HepG2 (cell line): ENCODE results near the gene KERA. TPM values are rescaled to one million over a fixed set of nuclear protein-coding genes. Genes with fewer than 3 reads are reported as not detected.

Experiments
- ATAC-seq: fragments of 200-7000 bp; cut with Tn5 transposase; 3 replicates; pipeline ENCODE4 v1.9.1; 2020; ENCODE audit warnings: mild to moderate bottlenecking, moderate library complexity
- BruUV-seq: library from RNA; stranded (reverse); fragments of 400-500 nt; replicated peaks from 2 replicates; lab custom pipeline; 2021; lab: Mats Ljungman, UMichigan
- CTCF ChIA-PET: fragments of 300-600 bp; formaldehyde crosslinking; extraction: SDS; loops from one replicate; lab custom pipeline; 2021; ENCODE audit warnings: low total read pairs, inconsistent platforms, low intra/inter-chr PET ratio; lab: Yijun Ruan, JAX
- POLR2A ChIA-PET: fragments of 350-600 bp; sonication (Branson Sonifier 250); formaldehyde crosslinking; loops from one replicate; lab custom pipeline; 2020; ENCODE audit warnings: antibody characterized with exemption, inconsistent platforms; lab: Yijun Ruan, JAX
- DNase-seq: peaks from one replicate; pipeline ENCODE4 v3.0.0-alpha.2; 2015; ENCODE audit warnings: low spot score
- FAIRE-seq: peaks from 3 replicates; lab custom pipeline; 2011; peaks lifted over from hg19 to GRCh38; lab: Jason Lieb, UNC
- H2AFZ ChIP-seq: one replicate; pipeline ENCODE4 v1.6.1; 2011; ENCODE audit warnings: low read length, inconsistent platforms
- H3K27ac ChIP-seq: fragments of 300-600 bp; 3 replicates; pipeline ENCODE4 v1.8.0; 2011; ENCODE audit warnings: mixed run types, mild to moderate bottlenecking, mixed read lengths, low read length, inconsistent platforms; ENCODE audit not compliant: insufficient read depth; ENCODE audit errors: extremely low read length
- H3K27me3 ChIP-seq, 2 experiments: fragments of 200-600 bp in 1 of 2; 2 replicates in 1 of 2; 3 replicates in 1 of 2; pipeline versions ENCODE4 v1.6.0 to v1.8.0; 2011; ENCODE audit warnings: low read length in 2 of 2, mild to moderate bottlenecking in 2 of 2, moderate library complexity in 2 of 2, inconsistent platforms in 1 of 2; ENCODE audit not compliant: insufficient read depth in 2 of 2, control insufficient read depth in 1 of 2
- H3K36me3 ChIP-seq, 2 experiments: fragments of 200-600 bp in 1 of 2; replicated peaks in 1 of 2; 2 replicates in 1 of 2; 3 replicates in 1 of 2; pipeline versions ENCODE4 v1.5.1 to v1.8.0; 2011; ENCODE audit warnings: low read length in 2 of 2, inconsistent platforms in 1 of 2; ENCODE audit not compliant: insufficient read depth in 2 of 2, control insufficient read depth in 1 of 2
- H3K4me1 ChIP-seq: 2 replicates; pipeline ENCODE4 v1.5.1; 2012; ENCODE audit warnings: low read length, inconsistent platforms; ENCODE audit not compliant: insufficient read depth
- H3K4me2 ChIP-seq: 2 replicates; pipeline ENCODE4 v1.6.0; 2011; ENCODE audit warnings: low read depth, low read length, inconsistent platforms
- H3K4me3 ChIP-seq, 3 experiments: fragments of 200-600 bp in 1 of 3; sonication (generic), shearing (Covaris generic) in 1 of 3; replicated peaks in 1 of 3; 2 replicates each; pipeline ENCODE4 v1.5.1; 2011 to 2016; ENCODE audit warnings: low read length in 3 of 3, inconsistent platforms in 2 of 3, low read depth in 2 of 3, mild to moderate bottlenecking in 2 of 3, control low read depth in 1 of 3, mixed read lengths in 1 of 3; ENCODE audit not compliant: insufficient read depth in 1 of 3
- H3K79me2 ChIP-seq: one replicate; pipeline ENCODE4 v1.6.1; 2011; ENCODE audit warnings: low read length, inconsistent platforms; ENCODE audit not compliant: insufficient read depth
- H3K9ac ChIP-seq: 2 replicates; pipeline ENCODE4 v1.6.0; 2011; ENCODE audit warnings: mild to moderate bottlenecking, low read depth, low read length, inconsistent platforms; ENCODE audit not compliant: insufficient read depth
- H3K9me3 ChIP-seq: 2 replicates; pipeline ENCODE4 v1.5.1; 2012; ENCODE audit warnings: mild to moderate bottlenecking, low read length
- H4K20me1 ChIP-seq: 2 replicates; pipeline ENCODE4 v1.6.0; 2011; ENCODE audit warnings: inconsistent platforms, mild to moderate bottlenecking, low read length, moderate library complexity; ENCODE audit not compliant: insufficient read depth
- HIVEP1 ChIP-seq: sonication (generic); formaldehyde crosslinking; IDR thresholded peaks from 2 replicates; pipeline ENCODE4 v1.4.0; 2020; ENCODE audit warnings: mild to moderate bottlenecking, missing genetic modification reagents
- NR2C2 ChIP-seq: sonication (generic); formaldehyde crosslinking; IDR thresholded peaks from 2 replicates; pipeline ENCODE4 v1.4.0; 2020; ENCODE audit warnings: missing genetic modification reagents, mild to moderate bottlenecking, moderate library complexity, borderline replicate concordance
- PRMT3 ChIP-seq: sonication (generic); formaldehyde crosslinking; IDR thresholded peaks from 2 replicates; pipeline ENCODE4 v1.8.1; 2022; ENCODE audit warnings: low read depth, mild to moderate bottlenecking, moderate library complexity, missing genetic modification reagents, borderline replicate concordance
- ZBTB43 ChIP-seq: sonication (generic); formaldehyde crosslinking; conservative IDR thresholded peaks from 2 replicates; pipeline ENCODE4 v1.4.0; 2020; ENCODE audit warnings: missing genetic modification reagents
- ZNF407 ChIP-seq: sonication (generic); formaldehyde crosslinking; IDR thresholded peaks from one replicate; pipeline ENCODE4 v1.5.1; 2020; ENCODE audit warnings: mild to moderate bottlenecking, missing genetic modification reagents; ENCODE audit errors: not compliant biosample characterization
- WGBS: methylation state at CpG from one replicate; pipeline ENCODE4 v1.1.6; 2017; ENCODE audit warnings: low lambda C conversion rate; 5-methylcytosine and 5-hydroxymethylcytosine counted together
- in situ Hi-C: cut with HindIII; loops from 2 replicates; pipeline ENCODE4 v1.10.0; 2017; ENCODE audit warnings: low pct_unique_long_range_greater_than_20kb; ENCODE audit not compliant: extremely low pct_ligation_motif_present
- intact Hi-C: fragments of 100-400 bp; cut with micrococcal nuclease; formaldehyde crosslinking; loops from one replicate; pipeline ENCODE4 v1.10.0; 2022; ENCODE audit not compliant: unreplicated experiment
- polyA plus RNA-seq, 8 experiments: library from polyadenylated mRNA; depleted of rRNA in 3 of 8; stranded (reverse) in 7 of 8; unstranded in 1 of 8; fragments of >200 nt; fragmentation: Illumina TruSeq in 4 of 8; extraction: Trizol in 4 of 8; gene quantifications; 2 replicates each; pipeline versions ENCODE4 v1.2.1 to v1.2.3, GENCODE V29; 2011 to 2016; ENCODE audit warnings: low read depth in 4 of 8, missing spikeins in 1 of 8, mixed read lengths in 1 of 8; ENCODE audit not compliant: insufficient read depth in 1 of 8
- total RNA-seq, 5 experiments: library from RNA; depleted of rRNA; stranded (reverse); fragments of >200 nt; fragmentation: Illumina TruSeq; extraction: Trizol; gene quantifications; 2 replicates each; pipeline ENCODE4 v1.2.3, GENCODE V29; 2016; ENCODE audit warnings: low read depth in 1 of 5

The KERA gene
- total and polyA plus RNA-seq, 2 of the 13 experiments (the other 11 are each of a cell fraction or from before 2014, with no cell fraction given): not detected

- TF ChIP-seq ZNF407 (no peak), PRMT3 (no peak), HIVEP1 (CRISPR knock-in tag) (no peak)
Observed at GRCh38 chr12:91044586-91044985, 13.2 kb downstream of the KERA start (continued).

- TF ChIP-seq ZBTB43 (CRISPR knock-in tag): no peak
- TF ChIP-seq NR2C2: 0 out of 2 replicates have a peak, but pooled peaks have one; percentile 27
- Histone ChIP-seq H3K27me3 (no peaks in the 10 kb centered on the region), H3K27ac (no peak overlapping the region), H3K4me1 (no peaks in the 10 kb centered on the region), H3K9ac (no peak overlapping the region), H3K4me3 (no peak overlapping the region), H3K36me3 (no peaks in the 10 kb centered on the region), H2AFZ (no peak overlapping the region), H3K4me2 (no peak overlapping the region), H3K9me3 (no peaks in the 10 kb centered on the region), H3K79me2 (no peaks in the 10 kb centered on the region), H4K20me1 (no peaks in the 10 kb centered on the region)
- CTCF ChIA-PET: no interaction called here
- ATAC-seq (no peak), FAIRE-seq (no peak), DNase-seq (no peak)
- POLR2A ChIA-PET: no interaction called here
- in situ Hi-C loops: no loop called here
- BruUV-seq: no TSS peak
- 9% methylated on average over 4 of the region's 4 CpGs for WGBS
- intact Hi-C loops: no loop called here
Observed at GRCh38 chr12:91043408-91043807, 14.4 kb downstream of the KERA start.
